Mesenchymal stem cell (in vitro differentiated cells and primary cell): ENCODE data around the gene NMT1.
A peak's percentile ranks its signal among the peaks of the same experiment; 100 is the strongest.

Experiments
- DNase-seq: peaks from one replicate; pipeline ENCODE4 v3.0.0-alpha.2; 2013
- H2AFZ ChIP-seq: one replicate; pipeline ENCODE4 v1.6.1; 2013; ENCODE audit warnings: low read depth, mild to moderate bottlenecking, control low read depth, inconsistent platforms, low read length, moderate library complexity
- H2AK5ac ChIP-seq: 2 replicates; pipeline ENCODE4 v1.6.1; 2013; ENCODE audit warnings: low read length, moderate library complexity, mild to moderate bottlenecking, inconsistent platforms; ENCODE audit not compliant: severe bottlenecking
- H2BK120ac ChIP-seq: one replicate; pipeline ENCODE4 v1.6.1; 2013; ENCODE audit warnings: low read depth, mild to moderate bottlenecking, inconsistent platforms, low read length, moderate library complexity
- H2BK12ac ChIP-seq, 2 experiments: one replicate each; pipeline ENCODE4 v1.6.1; 2013; ENCODE audit warnings: inconsistent platforms in 2 of 2, low read length in 2 of 2, mild to moderate bottlenecking in 2 of 2, moderate library complexity in 2 of 2, control low read depth in 1 of 2
- H2BK15ac ChIP-seq: one replicate; pipeline ENCODE4 v1.6.1; 2013; ENCODE audit warnings: mild to moderate bottlenecking, low read depth, inconsistent platforms; ENCODE audit not compliant: poor library complexity, severe bottlenecking
- H2BK5ac ChIP-seq: 2 replicates; pipeline ENCODE4 v1.6.1; 2013; ENCODE audit warnings: low read depth, mild to moderate bottlenecking, low read length, control low read depth, inconsistent platforms; ENCODE audit not compliant: poor library complexity, severe bottlenecking
- H3K14ac ChIP-seq, 2 experiments: one replicate each; pipeline ENCODE4 v1.6.1; 2013; ENCODE audit warnings: inconsistent platforms in 2 of 2, low read length in 2 of 2, control low read depth in 1 of 2, mild to moderate bottlenecking in 1 of 2, moderate library complexity in 1 of 2
- H3K18ac ChIP-seq, 2 experiments: one replicate each; pipeline ENCODE4 v1.6.1; 2013; ENCODE audit warnings: inconsistent platforms in 2 of 2, low read length in 2 of 2, control low read depth in 1 of 2, low read depth in 1 of 2, mild to moderate bottlenecking in 1 of 2
- H3K23ac ChIP-seq, 2 experiments: one replicate each; pipeline ENCODE4 v1.6.1; 2013; ENCODE audit warnings: inconsistent platforms in 2 of 2, low read length in 2 of 2, mild to moderate bottlenecking in 2 of 2, moderate library complexity in 2 of 2, control low read depth in 1 of 2
- H3K27ac ChIP-seq: 2 replicates; pipeline ENCODE4 v1.5.1; 2013; ENCODE audit warnings: mild to moderate bottlenecking, moderate library complexity, low read length, control low read depth, inconsistent platforms; ENCODE audit not compliant: poor library complexity, severe bottlenecking
- H3K27me3 ChIP-seq, 2 experiments: 2 replicates each; pipeline versions ENCODE4 v1.6.1 to v1.7.0; 2013; ENCODE audit warnings: low read length in 2 of 2, mild to moderate bottlenecking in 2 of 2, moderate library complexity in 2 of 2, control low read depth in 1 of 2, inconsistent platforms in 1 of 2; ENCODE audit not compliant: control insufficient read depth in 1 of 2, insufficient read depth in 1 of 2
- H3K36me3 ChIP-seq, 2 experiments: 2 replicates each; pipeline versions ENCODE4 v1.6.1 to v1.7.0; 2013; ENCODE audit warnings: low read length in 2 of 2, control low read depth in 1 of 2, inconsistent platforms in 1 of 2, low read depth in 1 of 2, mild to moderate bottlenecking in 1 of 2; ENCODE audit not compliant: insufficient read depth in 2 of 2, control insufficient read depth in 1 of 2
- H3K4ac ChIP-seq, 2 experiments: one replicate each; pipeline ENCODE4 v1.6.1; 2013; ENCODE audit warnings: inconsistent platforms in 2 of 2, low read length in 2 of 2, mild to moderate bottlenecking in 2 of 2, moderate library complexity in 2 of 2, control low read depth in 1 of 2, low read depth in 1 of 2
- H3K4me1 ChIP-seq: 2 replicates; pipeline ENCODE4 v1.6.1; 2013; ENCODE audit warnings: low read depth, low read length, control low read depth; ENCODE audit not compliant: control insufficient read depth, insufficient read depth
- H3K4me2 ChIP-seq: 2 replicates; pipeline ENCODE4 v1.6.1; 2013; ENCODE audit warnings: low read length, mild to moderate bottlenecking, inconsistent platforms; ENCODE audit not compliant: poor library complexity, severe bottlenecking
- H3K4me3 ChIP-seq, 2 experiments: 2 replicates each; pipeline versions ENCODE4 v1.5.1 to v1.7.0; 2013; ENCODE audit warnings: low read length in 2 of 2, mild to moderate bottlenecking in 2 of 2, control low read depth in 1 of 2, low read depth in 1 of 2; ENCODE audit not compliant: insufficient read depth in 1 of 2
- H3K79me1 ChIP-seq: replicated peaks from 2 replicates; pipeline ENCODE4 v1.6.1; 2013; ENCODE audit warnings: mild to moderate bottlenecking, control low read depth, low read length, inconsistent platforms; ENCODE audit not compliant: poor library complexity, severe bottlenecking
- H3K9ac ChIP-seq: 2 replicates; pipeline ENCODE4 v1.7.0; 2013; ENCODE audit warnings: mild to moderate bottlenecking, low read length, moderate library complexity
- H3K9me3 ChIP-seq: 2 replicates; pipeline ENCODE4 v1.7.0; 2013; ENCODE audit warnings: mild to moderate bottlenecking, low read length; ENCODE audit not compliant: control insufficient read depth
- H4K8ac ChIP-seq: one replicate; pipeline ENCODE4 v1.6.1; 2013; ENCODE audit warnings: inconsistent platforms, mild to moderate bottlenecking, low read length, moderate library complexity
- H4K91ac ChIP-seq: one replicate; pipeline ENCODE4 v1.6.1; 2013; ENCODE audit warnings: mild to moderate bottlenecking, low read length, inconsistent platforms
- WGBS: methylation state at CpG from one replicate; pipeline ENCODE4 v1.1.7; 2013; ENCODE audit warnings: mixed read lengths; 5-methylcytosine and 5-hydroxymethylcytosine counted together

NMT1 gene

GRCh38 chr17:45110676-45111611, 49.8 kb downstream of the NMT1 start:
- peak overlapping the region in 1 of 2 experiments; percentile 15 for H2BK12ac ChIP-seq
- H2AFZ ChIP-seq: no peak overlapping the region
- no peak overlapping the region for H3K4me2 ChIP-seq
- no peak overlapping the region for H3K14ac ChIP-seq
- no peak overlapping the region for H2BK120ac ChIP-seq
- no peaks in the 10 kb centered on the region for H3K27me3 ChIP-seq
- H4K8ac ChIP-seq: no peak overlapping the region
- H3K23ac ChIP-seq: peak overlapping the region in 1 of 2 experiments; percentile 57
- 97% methylated on average over 16 of the region's 16 CpGs for WGBS
- no peak overlapping the region for H2BK5ac ChIP-seq
- H3K4me3 ChIP-seq: no peak overlapping the region
- DNase-seq: no peak
- H2AK5ac ChIP-seq: peak overlapping the region; percentile 47
- H3K9ac ChIP-seq: peak overlapping the region; percentile 63
- H3K36me3 ChIP-seq: peaks cover 64 to 74% of the 10 kb centered on the region in 2 experiments
- H3K18ac ChIP-seq: no peak overlapping the region
- peaks cover 37% of the 10 kb centered on the region for H3K4me1 ChIP-seq
- H3K4ac ChIP-seq: no peak overlapping the region
- no peak overlapping the region for H3K27ac ChIP-seq
- H3K79me1 ChIP-seq: peaks cover 24% of the 10 kb centered on the region
- no peak overlapping the region for H2BK15ac ChIP-seq
- no peaks in the 10 kb centered on the region for H3K9me3 ChIP-seq
- no peak overlapping the region for H4K91ac ChIP-seq

- H3K27ac ChIP-seq: peak overlapping the region; percentile 56
- H2BK120ac ChIP-seq: no peak overlapping the region
- peaks cover 44% of the 10 kb centered on the region for H3K4me1 ChIP-seq
- H2BK15ac ChIP-seq: no peak overlapping the region
- H2AFZ ChIP-seq: no peak overlapping the region
- H3K9me3 ChIP-seq: no peaks in the 10 kb centered on the region
- peak overlapping the region; percentile 57 for H2AK5ac ChIP-seq
- no peak overlapping the region for H4K91ac ChIP-seq
- no peaks in the 10 kb centered on the region for H3K27me3 ChIP-seq
- WGBS: 94% methylated on average over 8 of the region's 11 CpGs
- H2BK12ac ChIP-seq: no peak overlapping the region
- H3K79me1 ChIP-seq: peaks cover 24% of the 10 kb centered on the region
- H3K4ac ChIP-seq: no peak overlapping the region
- H2BK5ac ChIP-seq: no peak overlapping the region
- no peak for DNase-seq
- H3K9ac ChIP-seq: peak overlapping the region; percentile 63
- H3K4me2 ChIP-seq: no peak overlapping the region
- H4K8ac ChIP-seq: no peak overlapping the region
- H3K36me3 ChIP-seq: peaks cover 55 to 69% of the 10 kb centered on the region in 2 experiments
- no peak overlapping the region for H3K23ac ChIP-seq
- no peak overlapping the region for H3K18ac ChIP-seq
- no peak overlapping the region for H3K14ac ChIP-seq
- H3K4me3 ChIP-seq: no peak overlapping the region
These were observed 50.7 kb downstream of the NMT1 start for GRCh38 chr17:45111850-45112249.

GRCh38 chr17:45112559-45113423, 51.7 kb downstream of the NMT1 start:
- no peak overlapping the region for H2BK5ac ChIP-seq
- H3K79me1 ChIP-seq: peaks cover 22% of the 10 kb centered on the region
- no peak overlapping the region for H4K8ac ChIP-seq
- no peak overlapping the region for H2BK12ac ChIP-seq
- H3K9ac ChIP-seq: no peak overlapping the region
- H2AFZ ChIP-seq: no peak overlapping the region
- H3K4ac ChIP-seq: no peak overlapping the region
- H3K27me3 ChIP-seq: no peaks in the 10 kb centered on the region
- H3K14ac ChIP-seq: no peak overlapping the region
- no peak overlapping the region for H2BK15ac ChIP-seq
- no peak overlapping the region for H4K91ac ChIP-seq
- no peak overlapping the region for H2BK120ac ChIP-seq
- no peak overlapping the region for H3K4me2 ChIP-seq
- no peaks in the 10 kb centered on the region for H3K9me3 ChIP-seq
- H2AK5ac ChIP-seq: peak overlapping the region; percentile 57
- H3K27ac ChIP-seq: no peak overlapping the region
- no peak for DNase-seq
- no peak overlapping the region for H3K4me3 ChIP-seq
- 95% methylated on average over 22 of the region's 23 CpGs for WGBS
- H3K23ac ChIP-seq: no peak overlapping the region
- H3K36me3 ChIP-seq: peaks cover 53 to 66% of the 10 kb centered on the region in 2 experiments
- H3K4me1 ChIP-seq: peaks cover 44% of the 10 kb centered on the region
- H3K18ac ChIP-seq: no peak overlapping the region

GRCh38 chr17:45113424-45113754, 52.3 kb downstream of the NMT1 start:
- Histone ChIP-seq H3K27me3 (no peaks in the 10 kb centered on the region), H3K4me3 (no peak overlapping the region), H2AK5ac (no peak overlapping the region), H3K4ac (no peak overlapping the region), H3K79me1 (peaks cover 25% of the 10 kb centered on the region), H4K8ac (no peak overlapping the region), H3K9me3 (no peaks in the 10 kb centered on the region), H3K23ac (no peak overlapping the region), H2AFZ (no peak overlapping the region), H4K91ac (no peak overlapping the region), H3K36me3 (peaks cover 53 to 66% of the 10 kb centered on the region in 2 experiments), H3K27ac (no peak overlapping the region), H3K4me2 (no peak overlapping the region), H3K9ac (no peak overlapping the region), H3K4me1 (peaks cover 44% of the 10 kb centered on the region), H2BK5ac (no peak overlapping the region), H2BK15ac (no peak overlapping the region), H3K14ac (no peak overlapping the region), H3K18ac (no peak overlapping the region), H2BK120ac (no peak overlapping the region), H2BK12ac (no peak overlapping the region)
- 94% methylated on average over 9 of the region's 9 CpGs for WGBS
- DNase-seq: no peak
